ENCODE results near the gene TBC1D9.

- TF ChIP-seq CTCF (conservative IDR thresholded peaks at IDR 0.05 in 1 of 2, IDR thresholded peaks at IDR 0.05 in 1 of 2; ENCODE audit: extremely low read depth in 1 of 2, insufficient read depth in 1 of 2, low read depth in 1 of 2, low read length in 2 of 2) (no peak), EZH2 (IDR thresholded peaks at IDR 0.05; ENCODE audit: borderline replicate concordance, low read length) (no peak)
Observed at GRCh38 chr4:140621161-140621560, 135.0 kb downstream of the TBC1D9 start.
